Peyer's patch (tissue), 4 donors: ENCODE results near the gene REV3L. TPM values are rescaled to one million over a fixed set of nuclear protein-coding genes. Genes with fewer than 3 reads are reported as not detected.

ENCODE experiments used
- DNase-seq, 3 donors: peaks; one replicate each; pipeline ENCODE4 v3.0.0-alpha.2; 2017 to 2019
- H3K27ac ChIP-seq, 4 donors: fragments of 200-600 bp; sonication (generic); one replicate each; pipeline ENCODE4 v1.5.1; 2016 to 2019
- H3K27me3 ChIP-seq, 2 donors: fragments of 200-600 bp; sonication (generic); one replicate each; pipeline ENCODE4 v1.5.1; 2019
- H3K36me3 ChIP-seq, 3 donors: fragments of 200-600 bp; sonication (generic); one replicate each; pipeline ENCODE4 v1.5.1; 2016 to 2019
- H3K4me1 ChIP-seq, 4 donors: fragments of 200-600 bp; sonication (generic); one replicate each; pipeline ENCODE4 v1.5.1; 2016 to 2019
- H3K4me3 ChIP-seq, 4 donors: fragments of 200-600 bp; sonication (generic); 1 replicate in 3 of 4; 2 replicates in 1 of 4; pipeline ENCODE4 v1.5.1; 2016 to 2019; ENCODE audit warnings: mild to moderate bottlenecking in 1 of 4
- H3K9me3 ChIP-seq, 4 donors: fragments of 200-600 bp; sonication (generic); one replicate each; pipeline ENCODE4 v1.5.1; 2016 to 2019; ENCODE audit warnings: mild to moderate bottlenecking in 1 of 4
- POLR2A ChIP-seq, 2 donors: fragments of 450-650 bp; IDR thresholded peaks; one replicate each; pipeline ENCODE4 v1.5.1; 2017; ENCODE audit warnings: antibody characterized with exemption in 2 of 2, mild to moderate bottlenecking in 2 of 2, moderate library complexity in 2 of 2
- total RNA-seq, 4 donors: library from RNA; depleted of rRNA; stranded (reverse); fragments of >200 nt; gene quantifications; one replicate each; pipeline ENCODE4 v1.1.0, GENCODE V29; 2016
- TF ChIP-seq, protein P1 (sequence below), 6 experiments: fragments of 450-650 bp in 4 of 6; fragments of 200-600 bp in 2 of 6; sonication (generic) in 1 of 6; IDR thresholded peaks; one replicate each; pipeline ENCODE4 v1.5.1; 2017 to 2019; ENCODE audit warnings: antibody characterized with exemption in 6 of 6, mild to moderate bottlenecking in 3 of 6, moderate library complexity in 1 of 6

REV3L gene, protein sequence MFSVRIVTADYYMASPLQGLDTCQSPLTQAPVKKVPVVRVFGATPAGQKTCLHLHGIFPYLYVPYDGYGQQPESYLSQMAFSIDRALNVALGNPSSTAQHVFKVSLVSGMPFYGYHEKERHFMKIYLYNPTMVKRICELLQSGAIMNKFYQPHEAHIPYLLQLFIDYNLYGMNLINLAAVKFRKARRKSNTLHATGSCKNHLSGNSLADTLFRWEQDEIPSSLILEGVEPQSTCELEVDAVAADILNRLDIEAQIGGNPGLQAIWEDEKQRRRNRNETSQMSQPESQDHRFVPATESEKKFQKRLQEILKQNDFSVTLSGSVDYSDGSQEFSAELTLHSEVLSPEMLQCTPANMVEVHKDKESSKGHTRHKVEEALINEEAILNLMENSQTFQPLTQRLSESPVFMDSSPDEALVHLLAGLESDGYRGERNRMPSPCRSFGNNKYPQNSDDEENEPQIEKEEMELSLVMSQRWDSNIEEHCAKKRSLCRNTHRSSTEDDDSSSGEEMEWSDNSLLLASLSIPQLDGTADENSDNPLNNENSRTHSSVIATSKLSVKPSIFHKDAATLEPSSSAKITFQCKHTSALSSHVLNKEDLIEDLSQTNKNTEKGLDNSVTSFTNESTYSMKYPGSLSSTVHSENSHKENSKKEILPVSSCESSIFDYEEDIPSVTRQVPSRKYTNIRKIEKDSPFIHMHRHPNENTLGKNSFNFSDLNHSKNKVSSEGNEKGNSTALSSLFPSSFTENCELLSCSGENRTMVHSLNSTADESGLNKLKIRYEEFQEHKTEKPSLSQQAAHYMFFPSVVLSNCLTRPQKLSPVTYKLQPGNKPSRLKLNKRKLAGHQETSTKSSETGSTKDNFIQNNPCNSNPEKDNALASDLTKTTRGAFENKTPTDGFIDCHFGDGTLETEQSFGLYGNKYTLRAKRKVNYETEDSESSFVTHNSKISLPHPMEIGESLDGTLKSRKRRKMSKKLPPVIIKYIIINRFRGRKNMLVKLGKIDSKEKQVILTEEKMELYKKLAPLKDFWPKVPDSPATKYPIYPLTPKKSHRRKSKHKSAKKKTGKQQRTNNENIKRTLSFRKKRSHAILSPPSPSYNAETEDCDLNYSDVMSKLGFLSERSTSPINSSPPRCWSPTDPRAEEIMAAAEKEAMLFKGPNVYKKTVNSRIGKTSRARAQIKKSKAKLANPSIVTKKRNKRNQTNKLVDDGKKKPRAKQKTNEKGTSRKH (N-terminal part only)
- 10 to 100 TPM; 20.5 to 50.3 (median 38.0) TPM for total RNA-seq

- H3K36me3 ChIP-seq = no peaks in the 10 kb centered on the region
- peak within 1 kb of the TSS; percentile 98 to 99 (median 98) for H3K27ac ChIP-seq
- peak; percentile 91 to 95 (median 92) for DNase-seq
- peaks cover 0 to 14% (median 5%) of the 10 kb centered on the region in 4 donors for H3K4me1 ChIP-seq
- TF ChIP-seq POLR2A (IDR thresholded peaks at IDR 0.05) = peak; percentile 57 to 83
- TF ChIP-seq, protein P1, sequence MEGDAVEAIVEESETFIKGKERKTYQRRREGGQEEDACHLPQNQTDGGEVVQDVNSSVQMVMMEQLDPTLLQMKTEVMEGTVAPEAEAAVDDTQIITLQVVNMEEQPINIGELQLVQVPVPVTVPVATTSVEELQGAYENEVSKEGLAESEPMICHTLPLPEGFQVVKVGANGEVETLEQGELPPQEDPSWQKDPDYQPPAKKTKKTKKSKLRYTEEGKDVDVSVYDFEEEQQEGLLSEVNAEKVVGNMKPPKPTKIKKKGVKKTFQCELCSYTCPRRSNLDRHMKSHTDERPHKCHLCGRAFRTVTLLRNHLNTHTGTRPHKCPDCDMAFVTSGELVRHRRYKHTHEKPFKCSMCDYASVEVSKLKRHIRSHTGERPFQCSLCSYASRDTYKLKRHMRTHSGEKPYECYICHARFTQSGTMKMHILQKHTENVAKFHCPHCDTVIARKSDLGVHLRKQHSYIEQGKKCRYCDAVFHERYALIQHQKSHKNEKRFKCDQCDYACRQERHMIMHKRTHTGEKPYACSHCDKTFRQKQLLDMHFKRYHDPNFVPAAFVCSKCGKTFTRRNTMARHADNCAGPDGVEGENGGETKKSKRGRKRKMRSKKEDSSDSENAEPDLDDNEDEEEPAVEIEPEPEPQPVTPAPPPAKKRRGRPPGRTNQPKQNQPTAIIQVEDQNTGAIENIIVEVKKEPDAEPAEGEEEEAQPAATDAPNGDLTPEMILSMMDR (IDR thresholded peaks at IDR 0.05) = no peak
- H3K27me3 ChIP-seq = no peaks in the 10 kb centered on the region
- peak within 1 kb of the TSS; percentile 80 to 88 (median 86) for H3K4me3 ChIP-seq
- H3K9me3 ChIP-seq = no peaks in the 10 kb centered on the region
These were observed at the start of gene REV3L for GRCh38 chr6:111482959-111483735. TSS of gene REV3L (minus strand) at chr6:111483218. CDS start at chr6:111482888, 330 bp downstream.

GRCh38 chr6:111531185-111531584 is 48.2 kb upstream of the REV3L start:
- DNase-seq = no peak
- Histone ChIP-seq H3K27me3 (no peaks in the 10 kb centered on the region), H3K27ac (no peak overlapping the region), H3K9me3 (no peaks in the 10 kb centered on the region), H3K4me1 (peaks cover 0 to 18% (median under 1%) of the 10 kb centered on the region in 4 donors), H3K4me3 (no peak overlapping the region), H3K36me3 (no peaks in the 10 kb centered on the region)
- TF ChIP-seq POLR2A (IDR thresholded peaks at IDR 0.05) = no peak

GRCh38 chr6:111530667-111531066 is 47.6 kb upstream of the REV3L start:
- DNase-seq = no peak
- no peak overlapping the region for H3K4me3 ChIP-seq
- no peak for TF ChIP-seq POLR2A (IDR thresholded peaks at IDR 0.05)
- TF ChIP-seq, protein P1 (IDR thresholded peaks at IDR 0.05) = no peak
- H3K4me1 ChIP-seq = peaks cover 0 to 18% (median 0%) of the 10 kb centered on the region in 4 donors
- no peaks in the 10 kb centered on the region for H3K36me3 ChIP-seq
- no peaks in the 10 kb centered on the region for H3K9me3 ChIP-seq
- H3K27ac ChIP-seq = peak overlapping the region in 1 of 4 donors; percentile 26
- no peaks in the 10 kb centered on the region for H3K27me3 ChIP-seq

DNA sequence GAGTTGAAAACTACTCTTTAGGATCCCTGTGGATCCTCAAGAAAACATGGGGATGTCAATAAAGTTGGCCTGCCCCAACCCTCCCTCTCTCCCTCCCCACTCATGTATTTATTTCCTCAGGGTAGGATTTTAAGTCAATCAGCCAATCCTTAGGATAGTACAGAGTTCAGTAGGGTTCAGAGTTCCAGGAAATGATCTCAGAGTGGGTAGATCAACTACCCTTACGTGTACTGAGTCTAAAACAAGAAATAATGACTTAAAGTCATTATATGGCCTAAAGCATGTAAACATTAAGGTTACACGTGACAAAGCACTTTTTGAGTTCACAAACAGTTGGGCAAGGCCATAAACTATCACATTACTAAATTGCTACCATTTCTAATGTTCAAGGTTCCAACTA is 47.2 kb upstream of the REV3L start:
- Histone ChIP-seq H3K36me3 (no peaks in the 10 kb centered on the region), H3K4me1 (peaks cover 0 to 18% (median 0%) of the 10 kb centered on the region in 4 donors), H3K27me3 (no peaks in the 10 kb centered on the region), H3K9me3 (no peaks in the 10 kb centered on the region), H3K27ac (peak overlapping the region in 1 of 4 donors; percentile 26), H3K4me3 (no peak overlapping the region)
- DNase-seq = no peak
- TF ChIP-seq, protein P1 (IDR thresholded peaks at IDR 0.05) = no peak
- no peak for TF ChIP-seq POLR2A (IDR thresholded peaks at IDR 0.05)

- Histone ChIP-seq H3K27ac (no peak overlapping the region), H3K4me3 (no peak overlapping the region), H3K27me3 (no peaks in the 10 kb centered on the region), H3K9me3 (no peaks in the 10 kb centered on the region), H3K36me3 (no peaks in the 10 kb centered on the region), H3K4me1 (peaks cover 0 to 11% (median 0%) of the 10 kb centered on the region in 4 donors)
- no peak for TF ChIP-seq POLR2A (IDR thresholded peaks at IDR 0.05)
- TF ChIP-seq, protein P1 (IDR thresholded peaks at IDR 0.05) = no peak
- no peak for DNase-seq
These were observed 44.3 kb upstream of the REV3L start for GRCh38 chr6:111527367-111527766.
